ENCODE data around the gene TBC1D7. TPM values are rescaled to one million over a fixed set of nuclear protein-coding genes. Genes with fewer than 3 reads are reported as not detected.

The TBC1D7 gene
- total RNA-seq, 1 donor from 2014 or later, result 29.3 TPM

- DNase-seq (ENCODE audit: low read depth), result no peak
- TF ChIP-seq, protein P1, sequence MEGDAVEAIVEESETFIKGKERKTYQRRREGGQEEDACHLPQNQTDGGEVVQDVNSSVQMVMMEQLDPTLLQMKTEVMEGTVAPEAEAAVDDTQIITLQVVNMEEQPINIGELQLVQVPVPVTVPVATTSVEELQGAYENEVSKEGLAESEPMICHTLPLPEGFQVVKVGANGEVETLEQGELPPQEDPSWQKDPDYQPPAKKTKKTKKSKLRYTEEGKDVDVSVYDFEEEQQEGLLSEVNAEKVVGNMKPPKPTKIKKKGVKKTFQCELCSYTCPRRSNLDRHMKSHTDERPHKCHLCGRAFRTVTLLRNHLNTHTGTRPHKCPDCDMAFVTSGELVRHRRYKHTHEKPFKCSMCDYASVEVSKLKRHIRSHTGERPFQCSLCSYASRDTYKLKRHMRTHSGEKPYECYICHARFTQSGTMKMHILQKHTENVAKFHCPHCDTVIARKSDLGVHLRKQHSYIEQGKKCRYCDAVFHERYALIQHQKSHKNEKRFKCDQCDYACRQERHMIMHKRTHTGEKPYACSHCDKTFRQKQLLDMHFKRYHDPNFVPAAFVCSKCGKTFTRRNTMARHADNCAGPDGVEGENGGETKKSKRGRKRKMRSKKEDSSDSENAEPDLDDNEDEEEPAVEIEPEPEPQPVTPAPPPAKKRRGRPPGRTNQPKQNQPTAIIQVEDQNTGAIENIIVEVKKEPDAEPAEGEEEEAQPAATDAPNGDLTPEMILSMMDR (IDR thresholded peaks at IDR 0.05; ENCODE audit: insufficient read depth, low read length, poor library complexity, severe bottlenecking), result no peak
- H3K4me3 ChIP-seq (ENCODE audit: low read depth, low read length), result no peak overlapping the region
- H3K27me3 ChIP-seq (ENCODE audit: control insufficient read depth, insufficient read depth, low read length), result no peaks in the 10 kb centered on the region
- no peaks in the 10 kb centered on the region for H3K36me3 ChIP-seq (ENCODE audit: control insufficient read depth, insufficient read depth, low read length)
Measured at GRCh38 chr6:13278991-13279390, 49.3 kb downstream of the TBC1D7 start.

- TF ChIP-seq, protein P1 (IDR thresholded peaks at IDR 0.05; ENCODE audit: insufficient read depth, low read length, poor library complexity, severe bottlenecking), result peak; percentile 37
- H3K4me3 ChIP-seq (ENCODE audit: low read depth, low read length), result no peak overlapping the region
- no peaks in the 10 kb centered on the region for H3K36me3 ChIP-seq (ENCODE audit: control insufficient read depth, insufficient read depth, low read length)
- DNase-seq (ENCODE audit: low read depth), result no peak
- no peaks in the 10 kb centered on the region for H3K27me3 ChIP-seq (ENCODE audit: control insufficient read depth, insufficient read depth, low read length)
Measured at GRCh38 chr6:13278164-13278563, 50.2 kb downstream of the TBC1D7 start.

GRCh38 chr6:13277231-13277630, 51.1 kb downstream of the TBC1D7 start:
- no peak for DNase-seq (ENCODE audit: low read depth)
- Histone ChIP-seq H3K27me3 (ENCODE audit: control insufficient read depth, insufficient read depth, low read length) (no peaks in the 10 kb centered on the region), H3K4me3 (ENCODE audit: low read depth, low read length) (no peak overlapping the region), H3K36me3 (ENCODE audit: control insufficient read depth, insufficient read depth, low read length) (no peaks in the 10 kb centered on the region)
- TF ChIP-seq, protein P1 (IDR thresholded peaks at IDR 0.05; ENCODE audit: insufficient read depth, low read length, poor library complexity, severe bottlenecking), result no peak

DNA sequence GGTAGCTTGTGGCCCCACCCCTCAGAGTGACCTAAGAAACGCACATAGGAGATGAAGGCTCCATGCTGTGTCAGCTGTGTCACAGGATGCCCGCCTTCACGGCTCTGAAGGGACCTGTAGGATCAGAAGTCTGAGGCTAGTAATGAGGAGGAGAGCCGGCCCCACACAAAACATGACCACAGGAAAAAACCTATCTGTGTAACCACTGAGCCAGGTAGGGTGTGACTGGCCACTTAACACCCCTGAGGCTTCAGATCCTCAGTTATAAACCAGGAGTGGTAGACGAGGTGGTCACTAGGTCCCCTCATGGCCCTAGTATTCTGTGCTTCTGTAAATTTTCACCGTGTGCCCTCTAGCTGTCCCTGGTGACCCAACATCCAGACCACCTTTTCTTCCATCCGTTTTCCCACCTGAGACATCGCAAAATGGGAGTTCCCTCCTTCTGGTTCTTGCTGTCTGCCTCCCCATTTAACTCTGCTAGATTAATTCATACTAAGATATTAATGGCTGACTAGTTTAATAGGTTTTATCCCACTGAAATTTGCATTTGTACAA, 52.8 kb downstream of the TBC1D7 start:
- Histone ChIP-seq H3K36me3 (ENCODE audit: control insufficient read depth, insufficient read depth, low read length) (no peaks in the 10 kb centered on the region), H3K4me3 (ENCODE audit: low read depth, low read length) (no peak overlapping the region), H3K27me3 (ENCODE audit: control insufficient read depth, insufficient read depth, low read length) (no peaks in the 10 kb centered on the region)
- no peak for DNase-seq (ENCODE audit: low read depth)
- TF ChIP-seq, protein P1 (IDR thresholded peaks at IDR 0.05; ENCODE audit: insufficient read depth, low read length, poor library complexity, severe bottlenecking), result no peak

DNA sequence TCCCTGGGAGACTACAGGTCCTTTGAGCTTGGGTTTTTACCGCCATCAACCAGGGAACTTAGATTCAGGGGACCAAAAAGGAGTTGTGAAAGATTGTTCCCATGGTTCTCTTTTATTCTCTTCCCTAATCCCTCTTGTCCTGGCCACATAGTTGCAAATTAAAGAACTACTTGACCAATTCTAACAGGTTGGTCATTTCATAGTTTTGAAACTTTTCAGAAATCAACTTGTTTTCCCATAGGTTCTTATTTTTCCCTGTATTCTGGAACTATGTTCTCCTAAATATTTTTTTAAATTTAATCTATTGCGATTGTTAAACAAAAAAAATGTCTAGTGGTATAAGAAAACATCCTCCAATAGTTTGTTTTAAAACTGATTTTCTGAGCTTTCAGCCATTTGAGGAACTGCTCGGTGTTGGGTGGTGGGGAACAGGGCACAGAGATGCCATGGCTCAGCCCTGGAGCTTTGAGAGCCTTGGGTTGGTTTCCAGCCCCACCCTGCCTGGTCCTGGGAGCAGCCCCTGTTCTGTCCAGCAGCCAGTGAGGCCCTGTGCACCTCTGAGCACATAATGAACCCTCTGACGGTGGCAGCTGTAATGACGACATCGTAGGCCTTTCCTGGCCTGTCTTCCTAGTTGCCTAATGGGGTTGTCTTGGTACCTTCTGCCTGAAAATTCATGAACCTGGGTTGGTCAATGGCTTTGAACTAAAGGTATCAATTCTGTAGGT, 53.5 kb downstream of the TBC1D7 start:
- Histone ChIP-seq H3K27me3 (ENCODE audit: control insufficient read depth, insufficient read depth, low read length) (no peaks in the 10 kb centered on the region), H3K4me3 (ENCODE audit: low read depth, low read length) (no peak overlapping the region), H3K36me3 (ENCODE audit: control insufficient read depth, insufficient read depth, low read length) (no peaks in the 10 kb centered on the region)
- DNase-seq (ENCODE audit: low read depth), result no peak
- TF ChIP-seq, protein P1 (IDR thresholded peaks at IDR 0.05; ENCODE audit: insufficient read depth, low read length, poor library complexity, severe bottlenecking), result no peak
